Brain microvascular endothelial cell (primary cell): ENCODE measurements around the gene GRIK5.

Experiments
- DNase-seq: peaks from one replicate; pipeline ENCODE4 v3.0.0-alpha.2; 2020
- H3K27ac ChIP-seq: fragments of 250-450 bp; sonication (Bioruptor Pico); 2 replicates; pipeline ENCODE4 v1.5.1; 2020; ENCODE audit warnings: mild to moderate bottlenecking, moderate library complexity
- H3K27me3 ChIP-seq: fragments of 250-450 bp; sonication (Bioruptor Pico); replicated peaks from 2 replicates; pipeline ENCODE4 v1.5.1; 2020; ENCODE audit warnings: mild to moderate bottlenecking
- H3K36me3 ChIP-seq: fragments of 250-450 bp; sonication (Bioruptor Pico); replicated peaks from 2 replicates; pipeline ENCODE4 v1.5.1; 2020; ENCODE audit warnings: mild to moderate bottlenecking
- H3K4me3 ChIP-seq: 2 replicates; pipeline ENCODE4 v1.5.1; 2011; ENCODE audit warnings: low read depth, mild to moderate bottlenecking, control low read depth, low read length, moderate library complexity
- in situ Hi-C: cut with HindIII; loops from 2 replicates; pipeline ENCODE4 v1.10.0; 2017; ENCODE audit warnings: low sequenced_read_pairs, low pct_ligation_motif_present
- TF ChIP-seq, protein P1 (sequence below): IDR thresholded peaks from 2 replicates; pipeline ENCODE4 v1.5.1; 2011; ENCODE audit warnings: low read depth, mild to moderate bottlenecking, moderate library complexity, low read length, control low read depth, inconsistent platforms; ENCODE audit errors: missing control alignments

Gene GRIK5

DNA sequence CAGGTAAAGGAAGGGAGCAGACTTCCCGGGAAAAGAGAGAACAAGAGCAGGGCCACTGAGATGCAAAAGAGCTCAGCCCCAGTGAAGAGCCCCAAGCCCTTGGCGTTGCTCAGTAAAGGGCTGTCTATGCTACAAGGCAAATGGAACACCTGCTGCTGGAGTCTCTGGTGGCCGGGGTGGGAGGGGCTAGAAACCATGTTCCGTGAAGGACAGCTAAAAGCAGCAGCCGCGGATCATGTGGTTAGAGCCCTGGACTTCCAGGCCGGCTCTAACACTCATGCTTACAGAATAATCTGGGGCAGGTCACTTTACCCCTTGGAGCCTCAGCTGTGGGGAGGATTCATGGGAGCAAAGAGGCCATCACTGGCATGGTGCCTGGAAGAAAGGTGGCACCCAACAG is 44.4 kb upstream of the GRIK5 start:
- DNase-seq: no peak
- TF ChIP-seq, protein P1, sequence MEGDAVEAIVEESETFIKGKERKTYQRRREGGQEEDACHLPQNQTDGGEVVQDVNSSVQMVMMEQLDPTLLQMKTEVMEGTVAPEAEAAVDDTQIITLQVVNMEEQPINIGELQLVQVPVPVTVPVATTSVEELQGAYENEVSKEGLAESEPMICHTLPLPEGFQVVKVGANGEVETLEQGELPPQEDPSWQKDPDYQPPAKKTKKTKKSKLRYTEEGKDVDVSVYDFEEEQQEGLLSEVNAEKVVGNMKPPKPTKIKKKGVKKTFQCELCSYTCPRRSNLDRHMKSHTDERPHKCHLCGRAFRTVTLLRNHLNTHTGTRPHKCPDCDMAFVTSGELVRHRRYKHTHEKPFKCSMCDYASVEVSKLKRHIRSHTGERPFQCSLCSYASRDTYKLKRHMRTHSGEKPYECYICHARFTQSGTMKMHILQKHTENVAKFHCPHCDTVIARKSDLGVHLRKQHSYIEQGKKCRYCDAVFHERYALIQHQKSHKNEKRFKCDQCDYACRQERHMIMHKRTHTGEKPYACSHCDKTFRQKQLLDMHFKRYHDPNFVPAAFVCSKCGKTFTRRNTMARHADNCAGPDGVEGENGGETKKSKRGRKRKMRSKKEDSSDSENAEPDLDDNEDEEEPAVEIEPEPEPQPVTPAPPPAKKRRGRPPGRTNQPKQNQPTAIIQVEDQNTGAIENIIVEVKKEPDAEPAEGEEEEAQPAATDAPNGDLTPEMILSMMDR: no peak
- no peak overlapping the region for H3K4me3 ChIP-seq
- in situ Hi-C loops: no loop called here
- peak overlapping the region; percentile 71 for H3K27ac ChIP-seq
- H3K36me3 ChIP-seq: peaks cover 9% of the 10 kb centered on the region
- H3K27me3 ChIP-seq: no peaks in the 10 kb centered on the region

DNA sequence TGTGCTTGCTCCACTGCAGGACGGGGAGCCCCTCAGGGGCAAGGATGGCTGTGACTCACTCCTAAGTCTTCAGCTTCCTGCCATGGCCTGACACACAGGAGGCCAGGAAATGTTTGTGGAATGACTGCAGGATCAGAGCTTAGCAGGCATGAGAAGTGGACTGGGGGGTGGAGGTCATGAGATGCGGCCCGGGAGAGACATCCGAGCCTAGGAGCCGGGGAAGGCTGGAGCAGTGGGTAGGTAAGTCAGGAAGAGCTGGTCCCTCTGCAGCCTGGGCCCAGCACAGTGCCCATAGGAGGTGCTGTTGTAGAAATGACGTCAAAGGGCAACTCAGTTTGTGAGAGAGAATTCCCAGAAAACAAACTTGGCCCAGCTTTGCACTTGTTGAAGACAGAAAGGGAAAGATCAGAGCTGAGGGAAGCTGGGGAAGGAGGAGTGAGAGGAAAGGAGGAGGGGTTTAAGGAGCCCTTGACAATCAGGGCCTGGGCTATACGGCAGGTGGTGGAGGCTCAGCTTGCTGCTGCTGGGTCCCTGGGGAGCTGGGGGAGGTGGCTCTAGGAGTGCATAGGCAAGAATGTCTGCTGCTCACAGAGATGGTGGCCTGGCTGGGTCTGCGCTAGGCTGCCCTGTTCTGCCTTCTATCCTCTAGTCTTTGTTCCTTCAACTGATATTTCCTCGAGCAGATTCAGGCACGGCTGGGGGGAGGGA is 43.8 kb upstream of the GRIK5 start:
- in situ Hi-C loops: no loop called here
- DNase-seq: peak; percentile 96
- H3K4me3 ChIP-seq: no peak overlapping the region
- TF ChIP-seq, protein P1: peak; percentile 56
- peak overlapping the region; percentile 71 for H3K27ac ChIP-seq
- peaks cover 9% of the 10 kb centered on the region for H3K36me3 ChIP-seq
- no peaks in the 10 kb centered on the region for H3K27me3 ChIP-seq

DNA sequence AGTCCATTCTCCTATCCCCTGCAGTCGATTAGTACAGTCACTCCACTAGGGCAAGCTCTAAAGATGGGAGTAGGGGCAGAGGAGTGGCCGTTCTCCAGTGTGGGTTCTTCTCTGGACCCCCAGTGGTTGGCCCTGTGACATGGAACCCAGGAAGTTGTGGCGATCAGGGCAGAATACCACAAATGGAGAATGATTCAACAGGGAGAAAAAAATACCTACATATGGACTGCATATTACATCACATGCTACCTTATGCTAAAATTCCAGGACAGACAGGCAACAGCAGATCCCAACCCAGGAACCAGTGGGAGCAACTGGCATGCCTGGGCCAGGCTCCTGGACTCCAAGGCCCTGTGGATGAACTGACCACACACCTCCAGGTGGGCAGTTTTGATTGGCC is 41.8 kb upstream of the GRIK5 start:
- no peak for DNase-seq
- in situ Hi-C loops: no loop called here
- peak overlapping the region; percentile 71 for H3K27ac ChIP-seq
- TF ChIP-seq, protein P1: peak; percentile 14
- H3K4me3 ChIP-seq: no peak overlapping the region
- no peaks in the 10 kb centered on the region for H3K27me3 ChIP-seq
- H3K36me3 ChIP-seq: peaks cover 7% of the 10 kb centered on the region

GRCh38 chr19:42111384-42111783 is 41.4 kb upstream of the GRIK5 start:
- Histone ChIP-seq H3K36me3 (peaks cover 3% of the 10 kb centered on the region), H3K27ac (peak overlapping the region; percentile 71), H3K27me3 (no peaks in the 10 kb centered on the region), H3K4me3 (no peak overlapping the region)
- in situ Hi-C loops: no loop called here
- DNase-seq: peak; percentile 42
- TF ChIP-seq, protein P1: no peak

- H3K27me3 ChIP-seq: no peaks in the 10 kb centered on the region
- peak overlapping the region; percentile 71 for H3K27ac ChIP-seq
- no peak overlapping the region for H3K4me3 ChIP-seq
- no peak for DNase-seq
- in situ Hi-C loops: no loop called here
- TF ChIP-seq, protein P1: no peak
- no peaks in the 10 kb centered on the region for H3K36me3 ChIP-seq
Observed at GRCh38 chr19:42110658-42111057, 40.7 kb upstream of the GRIK5 start.

- no peak for DNase-seq
- H3K27ac ChIP-seq: no peak overlapping the region
- H3K36me3 ChIP-seq: no peaks in the 10 kb centered on the region
- no peaks in the 10 kb centered on the region for H3K27me3 ChIP-seq
- TF ChIP-seq, protein P1: no peak
- in situ Hi-C loops: no loop called here
- no peak overlapping the region for H3K4me3 ChIP-seq
Observed at GRCh38 chr19:42109896-42110295, 39.9 kb upstream of the GRIK5 start.
